NCI-H510A treated with DMSO at 0.1 percent for 48 hours (cell line): Measurements from ENCODE around the gene DLX1.

Experiments
- DNase-seq: peaks from one replicate; lab custom pipeline; 2025; lab: John Stamatoyannopoulos, UW

Gene DLX1

DNA sequence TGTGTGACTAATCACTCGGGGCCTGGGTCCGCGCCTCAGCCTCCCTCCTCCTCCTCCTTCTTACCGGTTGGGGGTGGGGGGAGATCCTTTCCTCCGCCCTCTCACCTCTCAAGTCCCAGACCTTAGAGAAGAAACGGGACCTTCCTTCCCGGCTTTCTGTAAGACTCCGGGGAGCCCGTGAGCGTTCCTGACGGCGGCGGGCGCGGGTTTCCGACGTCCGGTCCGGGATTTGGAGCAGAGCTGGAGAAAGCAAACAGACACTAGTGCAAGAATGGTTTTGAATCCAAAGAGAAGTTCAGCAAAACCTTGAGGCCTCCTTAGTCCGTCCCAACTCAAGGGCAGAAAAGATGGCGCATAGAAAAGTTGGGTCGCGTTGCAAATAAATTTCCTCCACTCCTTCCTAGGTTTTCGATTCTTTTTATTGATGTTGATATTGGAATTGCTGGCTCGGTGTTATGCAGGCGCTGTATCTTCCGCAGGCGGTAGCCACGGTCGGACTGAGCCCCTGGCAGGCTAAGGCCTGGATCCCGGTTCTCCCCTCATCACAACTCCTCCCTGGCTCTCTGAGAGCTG, 2.0 kb downstream of the DLX1 start:
- no peak for DNase-seq

DNA sequence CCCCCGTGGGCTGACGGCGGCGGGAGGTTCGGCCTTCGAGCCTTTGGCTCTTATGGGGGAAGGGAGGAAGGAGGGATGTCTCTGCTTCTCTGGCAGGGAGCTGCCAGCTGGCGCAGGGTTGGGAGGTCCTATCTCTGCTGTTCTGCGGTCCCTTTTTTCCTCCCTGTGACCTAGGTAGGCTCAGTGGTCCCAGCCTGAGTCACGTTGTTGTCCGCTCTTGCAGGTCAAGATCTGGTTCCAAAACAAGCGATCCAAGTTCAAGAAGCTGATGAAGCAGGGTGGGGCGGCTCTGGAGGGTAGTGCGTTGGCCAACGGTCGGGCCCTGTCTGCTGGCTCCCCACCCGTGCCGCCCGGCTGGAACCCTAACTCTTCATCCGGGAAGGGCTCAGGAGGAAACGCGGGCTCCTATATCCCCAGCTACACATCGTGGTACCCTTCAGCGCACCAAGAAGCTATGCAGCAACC, 2.5 kb downstream of the DLX1 start:
- DNase-seq: no peak

DNA sequence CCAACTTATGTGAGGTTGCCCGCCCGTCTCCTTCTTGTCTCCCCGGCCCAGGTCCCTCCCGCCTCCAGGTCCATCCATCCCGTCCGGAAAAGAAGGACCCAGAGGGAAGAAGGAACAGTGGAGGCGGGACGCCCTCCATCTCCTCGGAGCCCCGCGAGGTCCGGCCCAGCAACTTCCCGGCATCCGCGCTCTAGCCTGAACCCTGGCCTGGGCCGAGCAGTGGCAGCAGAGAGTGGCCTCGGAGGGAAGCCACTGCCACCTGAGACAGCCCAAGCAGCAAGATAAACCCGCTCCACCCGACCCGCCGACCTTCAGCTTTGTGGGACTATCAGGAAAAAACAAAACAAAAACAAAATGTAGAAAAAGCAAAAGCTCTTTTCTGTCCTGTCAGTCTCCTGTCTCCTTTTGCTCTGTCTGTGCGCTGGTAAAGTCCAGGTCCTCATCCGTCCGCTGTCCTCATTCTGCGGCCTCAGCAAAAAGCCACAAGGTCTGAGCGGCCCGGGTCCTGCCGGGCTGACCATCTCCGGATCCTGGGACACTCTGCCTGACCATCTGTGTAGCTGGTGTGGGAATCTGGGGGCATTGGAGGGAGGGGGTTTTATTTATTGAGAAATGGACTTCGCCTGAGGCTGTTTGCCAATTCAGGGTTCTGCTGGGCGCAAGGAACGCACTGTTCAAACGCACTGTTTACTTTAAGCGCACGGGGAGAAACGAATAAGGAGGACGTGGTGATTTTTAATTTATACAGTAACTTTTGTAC, 3.1 kb downstream of the DLX1 start:
- no peak for DNase-seq

DNA sequence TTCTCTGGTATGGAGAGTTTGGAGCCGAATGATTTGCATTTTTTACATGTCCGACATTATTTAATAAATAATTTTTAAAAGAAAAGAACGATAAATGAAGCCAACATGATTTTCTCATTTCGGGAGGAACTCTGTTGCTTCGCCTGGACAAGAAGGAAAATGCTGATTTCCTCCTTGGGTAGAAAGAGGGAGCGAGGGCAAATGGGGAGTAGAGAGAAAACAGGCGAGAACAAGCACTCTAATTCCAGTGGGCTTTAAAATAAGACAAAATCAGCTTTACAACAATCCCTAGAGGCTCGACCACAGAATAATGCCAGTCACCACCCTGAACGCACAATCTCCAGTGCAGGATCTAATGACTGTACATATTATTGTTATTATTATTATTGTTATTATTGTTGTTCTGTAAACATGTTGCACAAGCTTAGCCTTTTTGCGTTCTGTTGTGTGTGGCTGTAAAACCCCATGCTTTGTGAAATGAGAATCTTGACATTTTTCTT, 3.7 kb downstream of the DLX1 start:
- no peak for DNase-seq

DNA sequence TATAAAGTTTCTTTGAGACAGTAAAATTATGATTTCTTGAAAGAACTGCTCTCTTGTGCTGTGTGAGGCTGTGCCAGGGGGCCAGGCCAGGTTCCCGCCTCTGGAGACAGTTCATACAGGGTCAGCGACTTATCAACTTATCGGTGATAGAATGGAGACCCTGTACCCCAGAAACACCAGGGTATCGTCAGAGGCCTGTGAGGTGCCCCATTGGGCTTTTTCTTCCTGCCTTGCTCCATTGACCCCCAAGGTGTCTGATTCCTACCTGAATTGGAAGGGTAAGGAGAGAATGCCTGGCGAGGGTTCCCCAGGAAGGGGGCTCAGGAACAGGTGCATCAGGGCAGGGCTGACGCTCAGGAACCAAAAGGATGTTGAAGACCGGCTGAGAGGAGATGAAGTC, 4.3 kb downstream of the DLX1 start:
- DNase-seq: no peak

DNA sequence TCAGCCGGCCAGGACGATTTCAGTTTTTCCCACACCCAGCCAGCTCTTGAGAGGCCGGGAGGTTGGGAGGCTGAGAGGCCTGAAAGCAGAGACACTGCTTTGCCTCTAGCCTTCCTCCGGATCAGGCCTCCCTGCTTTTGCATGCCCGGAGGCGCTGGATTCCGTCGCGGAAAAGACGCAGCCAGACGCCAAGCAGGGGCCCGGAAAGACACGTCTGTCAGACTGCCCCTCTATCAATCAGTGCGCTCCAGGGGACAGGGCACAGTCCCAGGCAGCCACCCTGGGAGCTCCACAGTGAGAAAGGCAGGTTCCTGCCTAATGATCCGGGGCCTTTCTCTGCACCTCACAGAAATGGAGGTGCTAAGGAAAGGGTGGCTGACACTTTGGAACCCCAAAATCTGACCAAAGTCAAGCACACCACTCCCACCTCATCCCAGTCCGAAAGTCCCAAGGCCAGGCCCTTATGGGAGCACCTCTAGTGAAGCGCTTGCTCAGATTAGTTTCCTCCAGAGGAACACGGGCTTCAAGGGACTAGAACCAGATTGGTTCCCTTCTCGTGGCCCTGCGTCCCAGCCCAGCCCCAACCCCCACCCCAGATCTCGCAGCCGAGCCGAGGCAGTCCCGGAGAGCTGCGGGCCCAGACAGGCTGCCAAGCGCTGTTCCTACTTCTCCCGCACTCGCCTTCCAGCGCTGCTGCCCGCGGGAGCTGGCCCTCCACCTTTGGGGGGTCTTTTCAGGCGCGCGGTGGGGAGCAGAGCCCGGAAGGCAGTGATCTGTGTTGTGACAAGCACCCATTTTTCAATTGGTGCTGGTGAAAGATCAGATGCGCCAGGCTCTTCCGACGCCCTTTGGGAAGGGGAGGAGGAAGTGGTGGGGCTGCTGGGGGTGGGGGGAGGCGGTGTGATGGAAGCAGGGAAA, 5.0 kb downstream of the DLX1 start:
- no peak for DNase-seq

DNA sequence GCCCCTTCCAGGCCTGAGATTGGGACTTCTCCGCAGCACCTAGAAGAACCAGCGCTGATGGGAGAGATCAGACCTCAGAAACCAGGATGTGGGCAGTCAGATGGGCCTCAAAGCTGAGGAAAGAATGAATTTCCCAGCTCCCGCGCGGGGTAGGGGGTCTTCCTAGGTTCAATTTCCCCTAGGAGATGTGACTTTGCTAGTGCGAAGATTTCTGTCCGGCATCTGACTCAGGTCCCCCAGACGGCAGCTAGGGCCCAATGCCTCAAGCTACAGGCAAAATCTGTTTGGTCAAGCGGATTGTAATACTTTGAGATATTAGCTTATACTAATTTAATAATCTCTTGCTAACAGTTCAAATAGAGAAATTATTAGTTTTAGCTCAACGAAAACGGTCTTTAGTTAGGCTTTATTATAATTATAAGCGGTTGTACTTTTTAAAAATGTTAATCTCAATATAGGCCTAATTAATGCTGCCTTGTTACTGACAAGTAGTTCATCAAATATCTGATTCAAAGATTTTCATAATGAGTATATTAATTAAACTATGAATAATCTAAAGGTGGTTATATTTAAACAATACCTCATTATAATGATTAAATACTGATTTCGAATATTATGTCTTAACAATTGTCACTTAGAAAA, 5.8 kb downstream of the DLX1 start:
- DNase-seq: no peak

DNA sequence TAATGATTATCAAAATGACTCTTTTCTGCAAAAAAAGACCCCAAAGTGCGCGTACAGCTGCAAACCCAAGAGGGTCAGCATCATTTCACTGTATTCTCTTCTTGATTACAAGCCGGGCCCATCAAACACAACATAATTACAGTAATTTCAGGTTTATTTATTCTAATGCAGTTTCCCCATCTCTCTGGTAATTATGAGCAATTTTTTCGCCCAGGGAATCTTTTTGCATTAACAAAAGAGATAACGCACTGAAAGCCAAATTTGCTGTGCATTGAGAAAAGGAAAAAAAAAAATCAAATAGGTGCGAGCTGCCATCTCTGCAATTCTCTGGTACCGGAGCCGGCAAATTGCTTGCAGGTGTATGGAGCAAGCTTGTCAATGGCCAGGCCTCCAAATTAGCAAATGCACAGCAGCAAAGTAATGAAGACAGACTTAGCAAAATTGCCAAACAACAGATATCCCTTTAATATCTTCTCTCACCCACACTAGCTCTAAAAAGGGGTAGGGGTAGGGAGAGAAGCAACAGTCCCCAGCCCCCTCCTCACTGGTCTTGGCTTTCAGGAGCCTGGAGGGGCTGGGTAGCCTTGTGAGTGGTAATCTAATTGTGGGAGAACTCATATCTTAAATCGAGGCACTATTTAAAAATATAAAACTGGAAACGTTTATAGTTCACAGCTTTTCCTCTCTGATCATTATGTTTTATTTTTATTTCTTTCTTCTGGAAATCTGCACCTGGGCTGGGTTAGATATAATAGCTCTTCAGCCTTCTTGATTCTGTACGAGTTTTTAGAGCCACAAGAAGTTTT, 6.7 kb downstream of the DLX1 start:
- DNase-seq: no peak

DNA sequence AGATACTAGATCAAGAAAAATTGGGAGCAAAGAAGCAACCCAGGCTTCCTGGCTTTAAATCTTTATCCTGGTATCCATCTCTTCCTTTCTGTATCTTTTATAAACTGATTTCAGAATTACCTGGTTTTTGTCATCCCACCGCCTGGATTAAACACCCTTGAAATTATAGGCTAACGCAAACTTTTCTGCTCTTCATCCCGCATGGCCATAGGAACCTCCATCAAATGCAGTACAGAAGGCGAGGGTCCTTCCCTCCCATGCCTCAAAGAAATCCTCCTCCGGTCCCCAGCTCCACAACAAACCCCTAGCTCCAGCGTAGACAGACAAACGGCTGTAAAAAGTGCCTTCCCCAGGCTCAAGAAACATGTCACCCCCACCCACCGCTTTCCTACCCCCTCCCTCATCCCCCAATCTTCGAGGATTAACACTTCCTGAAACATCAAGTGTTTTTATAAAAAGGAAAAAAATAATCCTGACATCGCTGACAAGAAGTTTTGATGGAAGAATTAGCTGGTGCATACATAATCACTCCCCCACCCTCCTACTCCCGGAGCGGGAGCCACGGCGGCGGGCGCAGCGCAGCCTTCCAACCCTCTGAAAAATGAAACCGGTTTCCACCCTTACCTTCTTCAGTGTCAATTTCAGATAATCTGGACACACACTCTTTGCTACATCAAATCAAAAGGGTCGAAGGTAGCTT, 7.6 kb downstream of the DLX1 start:
- DNase-seq: no peak

DNA sequence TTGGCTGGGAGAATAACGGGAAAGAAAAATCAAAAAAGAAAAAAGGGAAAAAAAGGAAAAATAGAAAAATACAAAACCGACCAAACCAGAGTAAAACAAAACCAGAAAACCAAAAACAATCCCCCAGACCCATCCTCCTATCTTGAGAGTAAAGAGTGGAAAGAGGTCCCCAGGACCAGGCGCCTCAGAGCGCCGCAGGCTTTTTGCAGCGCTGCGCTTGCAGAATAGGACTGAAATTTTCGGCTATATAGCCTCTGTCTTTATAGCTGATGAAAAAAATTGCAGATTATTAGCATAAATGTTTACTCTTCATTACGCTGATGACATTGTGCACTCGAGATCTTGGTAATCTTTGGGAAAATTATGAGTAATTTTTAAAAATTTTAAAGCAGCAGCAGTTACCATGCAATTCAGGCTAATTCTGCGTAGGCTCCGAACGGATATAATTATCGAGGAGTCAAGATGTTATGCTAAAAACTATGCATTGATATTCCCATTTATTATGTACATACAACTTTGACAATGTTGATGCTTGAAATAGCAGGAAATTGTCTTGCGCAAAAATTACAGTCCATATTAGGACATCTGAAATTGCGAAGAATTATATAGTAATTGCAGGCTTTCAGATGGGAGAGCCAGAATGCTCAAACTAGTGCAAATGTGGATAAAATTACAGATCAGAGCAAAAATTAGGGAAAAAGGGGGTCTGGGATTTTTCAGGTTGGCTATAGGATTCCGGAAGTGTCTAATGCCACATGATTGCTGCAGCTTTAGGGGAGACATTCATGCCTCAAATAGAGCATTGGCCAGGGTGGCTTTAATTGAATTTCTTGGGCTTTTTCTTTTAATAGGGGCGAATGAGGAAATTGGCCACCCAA, 8.3 kb downstream of the DLX1 start:
- no peak for DNase-seq

DNA sequence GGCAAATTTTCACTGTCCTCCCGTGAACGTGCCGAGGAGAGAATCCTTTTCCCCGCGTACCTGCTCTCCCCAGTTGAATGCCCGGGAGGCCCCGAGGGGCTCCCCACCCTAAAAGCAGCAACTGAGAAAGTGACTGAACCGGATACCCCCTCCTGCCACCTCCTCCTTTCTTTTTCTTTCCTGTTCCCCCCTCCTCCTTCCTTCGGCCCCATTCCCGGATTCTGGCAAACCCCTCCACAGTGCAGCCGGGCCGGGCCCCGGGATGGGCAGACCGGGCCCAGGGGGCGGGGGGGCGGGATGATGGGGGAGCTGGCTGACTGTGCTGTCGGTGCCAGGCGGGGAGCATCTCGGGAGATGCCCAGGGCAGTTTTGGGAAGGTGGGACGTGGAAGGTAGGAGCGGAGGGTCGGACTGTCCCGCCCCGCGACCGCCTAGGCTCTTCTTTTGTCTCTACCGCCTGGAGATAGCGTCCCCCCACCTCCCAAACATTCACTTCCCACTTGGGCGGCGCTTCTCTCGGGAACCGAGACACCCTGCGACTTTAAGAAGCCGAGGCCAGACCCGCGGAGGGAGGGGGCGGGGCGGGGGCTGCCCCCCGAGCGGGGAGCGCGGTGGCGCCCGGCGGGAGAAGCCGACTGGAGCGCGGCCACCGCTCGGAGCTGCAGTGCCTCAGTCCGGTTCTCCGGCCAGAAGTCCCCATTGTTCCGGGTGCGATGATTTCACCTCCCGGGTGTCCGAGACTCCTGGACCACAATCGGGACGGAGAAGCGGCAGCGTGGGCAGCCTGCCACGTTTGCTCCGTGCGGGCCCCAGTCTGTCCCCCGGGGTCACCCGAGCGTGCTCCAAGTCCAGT, 9.2 kb downstream of the DLX1 start:
- DNase-seq: no peak

DNA sequence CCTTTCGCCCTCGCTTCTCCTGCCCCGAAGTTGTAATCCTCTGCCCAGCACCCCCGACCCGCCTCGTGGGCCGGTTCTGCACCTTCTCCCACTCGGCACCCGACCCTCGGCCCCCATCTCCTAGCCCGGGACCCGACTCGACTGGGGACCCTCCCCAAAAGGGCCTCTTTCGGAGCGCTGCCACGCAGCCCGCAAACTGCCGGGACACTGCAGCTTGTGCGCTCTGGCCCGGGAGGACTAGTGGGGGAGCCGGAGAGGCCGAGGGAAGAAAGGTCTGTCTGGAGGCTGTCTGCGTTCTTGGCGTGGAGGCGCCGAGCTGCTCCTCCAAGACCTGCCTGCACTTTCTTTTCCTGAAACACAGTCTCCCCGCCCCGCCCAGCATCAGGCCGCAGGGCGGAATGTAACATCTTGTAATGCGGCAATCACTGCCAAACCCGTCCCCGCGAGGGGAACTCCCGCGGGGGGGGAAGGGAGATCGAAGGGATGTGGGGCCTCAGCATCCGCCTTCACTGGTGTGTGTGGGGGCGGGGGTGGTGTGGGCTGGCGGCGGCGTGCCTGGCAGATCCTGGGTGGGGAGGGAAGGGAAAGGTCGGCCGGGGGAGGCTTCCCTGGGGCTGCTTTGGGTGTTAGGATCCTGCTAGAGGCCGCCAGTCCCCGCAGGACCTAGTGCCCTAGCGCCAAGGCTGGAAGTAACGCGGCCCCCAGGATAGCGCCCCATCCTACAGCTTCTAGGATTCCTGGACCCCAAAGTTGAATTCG, 10.0 kb downstream of the DLX1 start:
- DNase-seq: no peak

DNA sequence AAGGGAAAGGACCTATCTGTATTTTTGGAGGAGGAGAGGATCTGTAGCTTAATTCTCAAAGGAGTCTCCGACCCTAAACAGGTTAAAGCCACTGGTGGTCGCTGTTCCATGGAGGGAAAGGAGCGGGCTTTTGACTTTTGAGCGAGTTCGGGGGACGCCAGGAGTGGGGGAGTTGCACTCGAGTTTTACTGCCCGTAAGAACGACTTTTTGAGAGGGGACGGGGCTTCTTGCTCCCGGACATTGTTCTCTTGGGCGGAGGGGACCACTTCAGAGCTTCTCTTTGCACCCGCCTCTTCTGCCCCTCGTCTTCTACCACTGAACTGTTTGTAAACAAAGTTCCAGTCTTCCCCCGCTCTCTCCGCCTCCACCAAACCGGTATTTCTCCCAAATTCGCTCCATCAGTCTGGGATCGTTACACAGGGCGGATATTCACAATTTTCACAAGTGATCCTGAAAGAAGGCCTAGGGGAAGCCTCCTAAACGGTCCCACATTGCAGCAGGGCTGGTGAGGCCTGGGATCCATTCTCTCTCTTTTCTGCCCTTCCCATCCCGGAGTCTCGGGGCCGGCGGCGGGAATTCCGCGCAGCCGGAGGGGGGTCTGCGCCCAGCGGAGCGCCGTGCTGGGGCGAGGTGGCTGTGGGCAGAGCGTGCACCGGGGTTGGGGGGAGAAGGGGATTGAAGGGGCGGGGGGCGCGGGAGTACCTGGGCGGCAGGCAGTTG, 10.8 kb downstream of the DLX1 start:
- DNase-seq: no peak

DNA sequence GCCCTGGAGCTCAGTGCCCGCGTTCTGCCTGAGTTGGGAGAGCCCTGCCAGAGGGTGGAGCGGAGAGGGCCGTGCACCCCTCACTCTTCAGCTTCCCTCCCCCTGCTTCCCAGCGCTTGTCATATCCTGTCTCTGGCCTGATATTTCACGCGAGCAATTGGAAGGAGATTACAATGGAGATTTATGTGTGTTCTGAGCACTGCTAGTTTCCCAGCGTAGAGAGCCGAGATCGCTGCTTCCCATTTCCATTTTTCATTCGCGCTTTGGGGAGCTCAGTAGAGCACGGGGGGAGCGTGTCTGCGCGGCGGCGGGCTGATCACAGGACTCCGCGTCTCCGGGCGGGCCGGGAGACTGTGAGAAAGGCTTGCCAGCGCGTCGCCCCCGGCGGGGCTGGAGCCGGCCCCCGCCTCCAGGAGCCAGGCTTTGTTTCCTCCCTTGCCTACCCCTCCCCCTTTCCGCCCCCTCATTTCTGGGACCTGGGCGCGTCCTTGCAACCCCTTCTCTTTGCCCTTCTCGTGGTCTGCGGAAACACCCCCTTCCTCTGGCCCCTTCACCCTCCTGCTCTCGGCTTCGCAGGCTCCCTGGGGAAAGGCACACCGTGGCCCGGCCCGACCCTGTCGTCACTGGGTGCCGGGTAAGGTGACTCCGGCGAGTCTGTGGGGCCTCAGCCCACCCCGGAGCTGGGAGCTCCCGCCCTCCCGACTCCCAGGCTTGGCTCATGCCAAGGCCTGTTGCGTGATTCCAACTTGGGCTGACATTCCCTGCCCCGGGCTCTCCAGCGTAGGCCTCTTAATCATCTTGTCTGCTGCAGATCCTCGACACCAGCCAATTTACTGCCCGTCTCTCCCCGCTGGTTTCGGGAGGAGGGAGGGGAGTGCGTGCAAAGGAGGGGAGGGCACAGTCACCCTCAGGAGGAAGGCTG, 11.6 kb downstream of the DLX1 start:
- no peak for DNase-seq

DNA sequence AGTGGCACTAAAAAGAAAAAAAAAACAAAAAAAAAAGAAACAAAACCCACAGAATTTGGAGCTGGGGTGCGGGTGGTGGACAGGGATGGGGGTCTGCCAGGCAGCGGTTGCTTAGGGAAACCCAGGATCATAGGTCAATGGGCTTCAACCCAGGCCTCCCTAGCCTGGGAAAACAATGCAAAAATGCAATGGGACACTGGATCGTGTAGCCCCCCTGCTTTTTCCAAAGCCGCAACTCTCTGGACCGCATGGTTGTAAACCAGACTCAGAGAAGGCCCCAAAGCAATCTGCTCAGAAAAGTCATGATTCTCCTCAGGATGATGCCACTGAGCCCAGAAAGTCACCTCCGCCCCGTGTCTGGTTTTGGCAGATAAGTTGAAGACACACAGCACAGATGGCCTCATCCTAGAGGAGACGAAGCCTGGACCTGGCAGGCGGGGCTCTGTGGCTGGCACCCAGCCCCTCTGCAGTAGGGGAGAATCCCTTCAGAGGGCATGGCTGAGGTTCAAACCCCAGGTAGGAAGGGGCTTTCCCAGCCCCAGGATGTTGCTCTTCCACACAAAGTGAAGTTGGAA, 12.3 kb downstream of the DLX1 start:
- no peak for DNase-seq

DNA sequence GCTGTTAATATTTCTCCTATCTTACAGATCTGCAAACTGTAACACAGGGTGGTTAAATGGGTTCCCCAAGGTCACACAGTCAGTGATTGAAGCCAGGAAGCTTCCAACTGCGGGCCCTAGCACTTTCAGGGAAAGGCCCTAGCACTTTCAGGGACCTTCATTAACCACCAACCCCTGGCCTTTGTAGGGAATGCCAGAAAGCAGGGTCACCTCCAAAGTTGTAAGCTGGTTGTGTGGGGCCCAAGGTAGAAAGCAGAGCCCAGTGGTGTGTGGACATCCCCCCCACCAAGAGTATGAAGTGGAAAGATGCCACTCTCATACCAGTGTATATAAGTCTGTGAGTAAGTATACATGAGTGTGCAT, 13.0 kb downstream of the DLX1 start:
- no peak for DNase-seq
